Hypothalamus (tissue), 51 donors: ENCODE measurements around the gene COX6A2.
"Not testable (repeated sequence)": the region's sequence is repeated elsewhere in the genome, so short reads cannot be mapped to it uniquely, and the experiment has no call there.

Source experiments
- DNase-seq, 51 donors: peaks; one replicate each; lab custom pipeline; 2025; lab: John Stamatoyannopoulos, UW

COX6A2 gene

DNA sequence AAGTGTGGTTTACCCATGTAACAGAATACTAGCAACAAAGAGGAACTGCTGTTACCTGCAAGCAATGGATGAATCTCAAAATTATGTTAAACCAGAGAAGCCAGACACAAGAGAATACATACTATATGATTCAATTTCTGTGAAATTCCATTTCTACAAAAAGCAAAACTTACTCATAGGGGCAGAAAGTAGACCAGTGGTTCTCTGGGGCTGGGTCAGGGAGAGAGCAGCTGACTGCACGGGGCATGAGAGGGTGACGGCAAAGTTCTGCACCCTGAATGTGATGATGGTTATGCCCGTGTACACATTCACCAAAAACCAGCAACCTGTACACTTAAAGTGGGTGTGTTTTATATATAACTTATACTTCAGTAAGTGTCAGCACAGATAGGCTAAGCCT is 11.4 kb upstream of the COX6A2 start:
- no peak for DNase-seq

DNA sequence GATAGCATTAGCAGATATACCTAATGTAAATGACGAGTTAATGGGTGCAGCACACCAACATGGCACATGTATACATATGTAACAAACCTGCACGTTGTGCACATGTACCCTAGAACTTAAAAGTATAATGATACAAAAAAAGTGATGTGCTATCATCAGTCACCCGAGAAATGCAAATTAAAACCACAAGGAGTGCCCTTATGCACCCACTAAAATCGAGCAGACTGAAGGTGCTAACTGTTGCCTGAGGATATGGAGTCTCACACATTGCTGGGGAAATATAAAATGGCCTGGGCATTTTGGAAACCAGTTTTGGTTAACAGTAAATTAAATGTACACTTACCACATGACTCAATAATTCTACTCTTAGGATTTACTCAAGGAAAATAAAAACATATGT is 10.9 kb upstream of the COX6A2 start:
- DNase-seq, result not testable (repeated sequence)

DNA sequence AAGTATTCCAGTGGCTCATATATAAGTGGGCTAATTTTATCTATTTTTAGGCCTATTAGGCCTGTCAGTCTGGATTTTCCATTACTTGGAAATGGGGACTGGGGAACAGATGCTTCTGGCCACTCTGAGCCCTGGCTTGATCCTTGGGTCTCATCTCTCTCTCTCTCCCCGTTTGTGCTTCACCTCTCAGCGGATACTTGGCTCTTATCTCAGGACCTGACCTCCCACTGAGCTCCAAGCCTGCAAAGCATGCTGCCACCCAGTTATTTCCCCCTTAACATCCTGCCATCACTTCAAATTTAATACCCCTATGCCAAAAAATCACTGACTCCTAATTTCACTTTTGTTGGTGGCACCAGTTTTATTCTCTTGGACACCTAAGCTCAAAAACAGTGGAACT is 10.3 kb upstream of the COX6A2 start:
- DNase-seq, result no peak

DNA sequence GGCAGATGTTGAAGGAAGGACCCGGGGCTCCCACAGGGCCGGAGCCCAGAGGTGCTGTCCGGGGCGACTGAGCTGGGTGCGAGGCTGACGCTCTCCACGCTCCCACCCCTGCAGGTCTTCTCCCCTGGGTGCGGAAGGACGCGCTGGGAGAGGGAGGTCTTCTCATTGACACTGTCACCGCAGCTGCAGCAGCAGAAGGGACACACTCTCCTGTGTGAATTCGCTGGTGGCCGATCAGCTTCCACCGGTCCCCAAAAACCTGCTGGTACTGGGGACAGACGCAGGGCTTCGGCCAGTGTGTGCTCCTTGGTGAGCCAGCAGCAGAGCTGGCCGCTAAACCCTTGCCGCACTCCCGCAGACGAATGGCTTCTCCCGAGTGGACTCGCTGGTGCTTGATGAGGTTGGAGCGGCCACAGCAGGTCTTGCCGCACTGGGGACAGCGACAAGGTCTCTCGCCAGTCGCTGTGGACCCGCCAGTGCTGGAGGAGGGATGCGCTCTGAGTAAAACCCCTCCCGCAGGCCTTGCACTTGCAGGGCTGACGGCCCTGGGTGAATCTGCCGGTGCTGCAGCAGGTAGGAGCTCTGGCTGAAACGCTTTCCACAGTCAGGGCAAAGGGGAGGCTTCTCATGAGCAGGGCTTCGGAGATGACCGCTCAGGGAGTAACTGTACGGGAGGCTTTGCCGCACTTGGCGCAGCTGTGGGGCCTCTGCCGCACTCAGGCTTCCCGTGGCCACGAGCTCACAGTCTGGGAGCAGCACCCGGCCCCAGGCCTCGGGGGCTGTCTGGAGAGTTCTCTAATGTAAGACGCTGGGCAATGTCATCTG is 8.3 kb upstream of the COX6A2 start:
- DNase-seq, result no peak

DNA sequence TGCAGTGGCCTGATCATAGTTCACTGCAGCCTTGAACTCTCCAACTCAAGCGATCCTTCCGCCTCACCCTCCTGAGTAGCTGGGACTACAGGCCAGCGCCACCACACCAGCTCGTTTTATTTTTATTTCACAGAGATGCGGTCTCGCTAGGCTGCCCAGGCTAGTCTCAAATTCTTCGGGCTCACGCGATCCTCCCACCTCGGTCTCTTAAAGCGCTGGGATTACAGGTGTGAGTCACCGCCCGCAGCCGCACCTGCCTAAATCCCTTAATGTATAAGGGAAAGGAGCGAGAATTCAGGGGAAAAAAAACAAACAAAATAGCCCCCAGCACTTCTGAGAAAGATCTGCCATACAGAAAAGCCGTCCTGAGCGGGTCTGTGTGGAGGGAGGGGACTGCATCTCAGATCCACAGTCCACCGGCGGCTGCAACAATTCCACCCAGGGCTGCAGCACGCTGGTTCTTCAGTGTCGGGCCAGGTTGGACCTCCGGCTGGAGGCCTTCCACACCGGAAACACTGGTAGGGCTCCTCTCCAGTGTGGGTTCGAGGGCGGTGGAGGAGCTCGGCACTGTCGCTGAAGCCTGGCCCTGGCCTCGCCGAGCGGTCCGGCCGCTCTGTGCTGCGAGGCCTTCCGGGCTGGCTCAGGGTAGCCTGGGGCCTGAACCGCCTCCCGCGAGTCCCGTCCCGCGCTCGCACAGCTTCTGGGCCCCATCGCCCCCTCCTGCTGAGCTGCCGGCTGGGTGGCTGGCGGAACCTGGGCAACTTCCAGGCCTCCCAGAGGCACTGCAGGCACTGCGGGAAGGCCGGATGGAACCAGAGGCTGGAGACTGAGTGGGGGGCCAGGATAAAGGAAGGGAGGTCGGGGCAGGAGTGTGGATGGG is 7.4 kb upstream of the COX6A2 start:
- no peak for DNase-seq

DNA sequence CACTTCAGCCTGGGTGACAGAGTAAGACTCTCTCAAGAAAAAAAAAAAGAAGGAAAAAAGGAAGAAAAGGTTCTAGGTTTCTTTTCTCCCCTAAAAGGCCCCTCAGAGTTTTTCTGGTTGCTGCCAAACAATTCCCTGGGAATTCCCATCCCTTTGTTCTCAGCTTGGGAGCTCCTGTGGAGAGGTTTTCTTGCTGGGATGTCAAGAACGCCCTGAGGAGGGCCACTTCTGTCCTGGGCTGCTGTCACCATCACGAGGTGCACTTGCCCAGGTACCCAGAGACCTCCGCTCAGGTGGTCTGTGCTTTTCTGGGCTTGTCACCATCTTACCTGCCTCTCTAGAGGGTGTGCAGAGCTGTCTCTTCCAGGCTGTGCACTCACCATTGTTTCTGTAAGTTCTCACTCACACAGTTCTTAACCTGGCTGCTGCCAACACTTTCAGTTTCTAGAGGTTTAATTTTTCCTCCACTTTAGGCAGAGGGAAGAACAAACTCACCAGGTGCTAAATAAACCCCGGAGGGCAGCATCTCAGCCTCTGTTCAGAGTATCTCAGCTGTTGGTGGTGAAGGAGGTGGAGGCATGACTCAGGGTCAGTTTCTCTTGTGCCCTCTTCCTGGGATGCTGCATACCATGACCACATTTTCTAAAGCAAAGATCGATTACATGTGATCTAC is 2.4 kb upstream of the COX6A2 start:
- DNase-seq, result no peak

DNA sequence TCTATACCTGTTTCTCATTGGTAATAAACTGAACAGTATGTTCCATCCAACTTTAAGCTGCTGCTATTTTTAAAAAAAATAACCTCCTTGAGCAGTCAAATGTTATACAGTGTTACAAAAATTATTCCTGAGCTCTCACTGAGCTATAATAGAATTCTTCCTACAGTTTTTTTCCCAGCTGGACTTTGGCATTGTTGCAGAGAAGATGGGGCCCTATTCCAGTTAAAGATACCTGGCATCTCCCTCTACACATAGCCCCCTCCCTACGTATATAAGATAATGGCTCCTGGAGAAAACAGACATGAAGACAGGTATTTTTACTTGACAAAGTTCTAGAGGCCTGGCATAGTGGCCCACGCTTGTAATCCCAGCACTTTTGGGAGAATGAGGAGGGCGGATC is 1.6 kb upstream of the COX6A2 start:
- DNase-seq, result no peak

DNA sequence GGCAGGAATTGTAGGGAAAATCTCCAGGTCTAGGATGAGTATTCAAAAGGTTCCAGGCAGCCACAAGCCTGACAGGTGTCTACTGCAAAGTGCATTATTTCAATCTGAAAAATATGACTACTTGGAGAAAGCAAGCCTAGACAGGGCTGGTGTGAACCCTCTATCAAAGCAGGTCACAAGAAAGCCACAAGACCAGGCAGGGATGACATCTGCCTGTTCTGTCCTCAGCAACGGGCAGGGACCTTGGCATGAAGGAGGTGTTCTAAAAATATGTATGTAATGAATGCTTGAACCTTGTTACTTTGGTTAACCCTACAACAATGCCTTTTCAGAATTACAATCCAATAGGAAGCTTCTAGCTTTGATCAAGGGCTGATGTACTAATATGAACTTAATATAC is 1.2 kb upstream of the COX6A2 start:
- no peak for DNase-seq

DNA sequence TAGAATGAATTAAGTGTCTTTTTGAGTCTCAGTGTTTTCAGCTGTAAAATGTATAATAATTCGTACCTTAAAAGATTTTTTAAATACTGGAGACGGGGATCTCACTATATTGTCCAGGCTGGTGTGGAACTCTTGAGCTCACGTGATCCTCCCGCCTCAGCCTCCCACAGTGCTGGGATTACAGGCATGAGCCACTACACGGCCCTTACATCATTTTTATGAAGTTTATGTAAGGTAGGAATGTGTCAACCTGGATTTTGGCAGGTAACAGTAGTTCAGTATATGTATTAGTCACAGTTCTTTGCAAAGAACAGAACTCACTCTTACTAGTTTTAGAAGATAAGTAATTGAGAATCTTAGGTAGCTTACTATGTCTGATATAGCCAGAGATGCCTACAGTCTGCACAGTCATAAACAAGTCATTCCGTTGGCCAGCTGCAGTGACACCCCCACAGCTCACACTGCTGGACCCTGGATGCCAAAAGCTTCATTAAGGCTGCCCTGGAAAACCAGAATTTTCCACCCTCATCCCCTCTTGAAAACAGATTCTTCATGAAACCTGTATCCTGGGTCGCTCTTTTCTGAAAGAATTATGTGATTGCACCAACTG is 583 bp upstream of the COX6A2 start:
- peak in 1 of 51 donors; percentile 19 for DNase-seq

DNA sequence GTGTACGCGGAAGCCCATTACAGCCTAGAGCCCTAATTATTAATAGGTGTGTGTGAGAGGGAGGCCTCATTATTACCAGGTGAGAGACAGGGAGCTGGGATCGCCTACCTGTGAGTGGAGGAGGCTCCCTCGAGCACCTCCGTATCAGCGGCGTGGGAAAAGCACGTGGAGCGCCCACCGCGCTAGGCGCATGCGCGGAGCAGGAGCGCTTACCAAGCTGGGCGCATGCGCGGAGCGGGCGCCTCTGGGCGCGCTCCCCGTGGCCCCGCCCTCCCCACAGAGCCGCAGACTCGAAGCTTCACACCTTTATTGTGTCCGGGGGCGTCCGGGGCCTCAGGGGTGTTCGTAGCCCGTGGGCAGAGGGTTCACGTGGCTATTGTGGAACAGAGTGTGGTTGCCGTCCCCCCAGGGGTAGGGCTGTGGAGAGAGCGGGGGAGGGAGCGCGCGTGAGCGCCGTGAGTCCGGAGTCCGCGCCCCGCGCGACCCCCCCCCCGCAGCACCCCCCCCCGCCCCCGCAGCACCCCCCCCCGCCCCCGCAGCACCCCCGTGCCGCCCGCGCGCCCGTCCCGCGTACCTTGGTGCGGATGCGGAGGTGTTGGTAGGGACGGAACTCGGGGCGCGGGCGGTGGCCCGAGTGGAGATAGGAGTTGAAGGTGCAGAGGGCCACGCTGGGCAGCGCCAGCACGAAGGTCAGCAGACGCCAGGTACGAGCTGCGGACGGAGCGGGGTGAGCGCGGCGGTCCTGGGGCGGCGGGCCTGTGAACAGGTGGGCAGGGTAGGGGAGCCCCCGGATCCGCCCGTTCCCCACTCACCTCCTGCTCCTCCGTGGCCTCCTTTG is 500 bp downstream of the COX6A2 start:
- DNase-seq, result peak in 40 of 51 donors; percentile 9 to 71 (median 28)

DNA sequence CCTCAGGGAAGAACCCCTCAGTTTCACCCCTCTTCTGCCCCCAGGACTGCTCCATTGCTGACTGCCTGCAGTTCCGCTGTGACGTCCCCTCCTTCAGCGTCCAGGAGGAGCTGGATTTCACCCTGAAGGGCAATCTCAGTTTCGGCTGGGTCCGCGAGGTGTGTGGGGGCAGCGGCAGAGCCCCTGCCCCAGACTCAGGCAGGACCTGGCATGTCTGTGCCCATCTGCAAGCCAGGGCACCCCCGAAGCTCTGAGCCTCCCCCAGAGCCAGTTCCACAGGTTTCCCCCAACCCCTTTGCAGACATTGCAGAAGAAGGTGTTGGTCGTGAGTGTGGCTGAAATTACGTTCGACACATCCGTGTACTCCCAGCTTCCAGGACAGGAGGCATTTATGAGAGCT is 4.4 kb downstream of the COX6A2 start:
- no peak for DNase-seq

DNA sequence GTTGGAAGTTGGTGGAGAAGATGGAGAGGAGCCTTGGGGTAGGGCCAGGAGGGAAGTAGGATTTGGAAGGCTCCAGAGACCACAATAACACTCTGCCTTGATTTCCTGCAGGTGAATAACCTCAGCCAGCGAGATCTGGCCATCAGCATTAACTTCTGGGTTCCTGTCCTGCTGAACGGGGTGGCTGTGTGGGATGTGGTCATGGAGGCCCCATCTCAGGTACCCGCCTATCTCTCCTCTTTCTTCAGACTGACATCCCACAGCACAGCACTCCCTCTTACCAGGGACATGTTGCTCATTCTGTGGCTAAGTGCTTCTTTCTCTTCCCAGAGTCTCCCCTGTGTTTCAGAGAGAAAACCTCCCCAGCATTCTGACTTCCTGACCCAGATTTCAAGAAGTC is 4.9 kb downstream of the COX6A2 start:
- no peak for DNase-seq

DNA sequence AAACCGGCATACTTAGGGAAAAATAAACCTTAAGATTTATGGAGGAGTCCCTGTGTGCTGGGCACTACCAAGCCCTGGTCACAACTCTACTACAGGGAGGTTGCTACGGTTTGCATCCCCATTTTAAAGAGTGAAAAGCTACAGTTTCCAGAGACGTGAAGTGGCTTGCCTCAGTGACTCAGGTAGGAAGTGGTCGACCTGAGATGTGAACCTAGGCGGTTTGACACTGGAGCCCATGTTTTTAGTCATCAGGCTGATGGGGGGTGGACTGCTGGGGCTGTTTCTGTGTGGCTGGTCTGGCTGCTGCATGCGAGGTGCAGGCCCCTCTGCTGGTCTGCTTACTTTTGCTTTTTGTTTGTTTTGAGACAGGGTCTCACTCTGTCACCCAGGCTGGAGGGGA is 6.6 kb downstream of the COX6A2 start:
- DNase-seq, result no peak

DNA sequence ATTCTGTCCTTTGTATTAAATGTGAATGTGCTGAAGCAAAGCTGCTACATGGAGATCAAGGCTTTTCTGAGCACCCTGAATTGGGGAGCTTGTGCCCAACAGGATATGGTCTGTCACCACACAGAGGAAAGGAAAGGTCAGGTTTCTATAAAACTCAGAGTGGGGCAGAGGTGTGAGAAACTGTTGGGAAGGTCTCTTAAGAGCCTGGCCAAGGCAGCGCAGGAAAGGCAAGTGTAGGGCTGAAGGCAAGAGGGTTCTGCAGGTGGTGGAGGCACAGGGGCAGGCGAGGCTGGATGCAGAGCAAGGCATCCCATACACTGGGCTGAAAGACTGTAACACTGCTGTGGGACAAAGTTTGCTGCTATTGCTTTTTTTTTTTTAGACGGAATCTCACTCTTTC is 8.1 kb downstream of the COX6A2 start:
- no peak for DNase-seq

DNA sequence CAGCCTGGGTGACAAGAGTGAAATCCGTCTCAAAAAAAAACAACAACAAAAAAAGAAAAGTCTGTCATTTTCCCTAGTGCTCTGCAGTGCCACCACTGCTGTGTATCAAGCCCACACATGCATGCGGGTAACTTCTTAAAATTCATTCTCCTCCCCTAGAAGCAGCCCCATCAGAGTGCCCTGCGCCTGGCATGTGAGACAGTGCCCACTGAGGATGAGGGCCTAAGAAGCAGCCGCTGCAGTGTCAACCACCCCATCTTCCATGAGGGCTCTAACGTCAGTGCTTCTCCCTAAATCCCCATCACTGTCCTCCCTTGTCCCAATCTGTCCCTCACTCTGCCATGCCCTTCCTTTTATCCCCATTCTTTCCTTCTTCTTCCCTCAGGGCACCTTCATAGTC is 10.2 kb downstream of the COX6A2 start:
- DNase-seq, result no peak

DNA sequence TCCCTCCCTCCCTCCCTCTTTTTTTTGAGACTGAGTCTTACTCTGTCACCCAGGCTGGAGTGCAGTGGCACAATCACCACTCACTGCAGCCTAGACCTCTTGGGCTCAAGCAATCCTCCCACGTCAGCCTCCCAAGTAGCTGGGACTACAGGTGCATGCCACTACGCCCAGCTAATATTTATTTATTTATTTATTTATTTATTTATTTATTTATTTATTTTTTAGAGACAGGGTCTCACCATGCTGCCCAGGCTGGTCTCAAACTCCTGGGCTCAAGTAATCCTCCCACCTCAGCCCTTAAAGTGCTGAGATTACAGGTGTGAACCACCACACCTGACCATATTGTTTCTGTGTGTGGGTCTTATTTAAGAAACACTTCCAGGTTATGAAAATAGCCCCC is 11.1 kb downstream of the COX6A2 start:
- DNase-seq, result not testable (repeated sequence)

DNA sequence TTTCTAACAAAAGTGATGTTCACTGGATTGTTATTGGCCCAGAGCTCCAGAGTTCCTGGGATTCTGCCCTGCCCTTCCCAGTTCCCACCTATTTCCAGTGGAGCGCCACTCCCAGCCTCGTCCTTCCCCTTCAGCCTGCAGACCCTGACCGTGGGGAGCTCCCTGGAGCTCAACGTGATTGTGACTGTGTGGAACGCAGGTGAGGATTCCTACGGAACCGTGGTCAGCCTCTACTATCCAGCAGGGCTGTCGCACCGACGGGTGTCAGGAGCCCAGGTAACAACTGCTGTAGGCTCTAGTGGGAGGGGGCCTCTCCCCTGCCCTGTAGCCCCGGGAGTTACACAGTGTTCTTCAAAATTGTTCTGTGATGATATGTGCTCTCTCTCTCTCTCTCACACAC is 11.8 kb downstream of the COX6A2 start:
- no peak for DNase-seq

DNA sequence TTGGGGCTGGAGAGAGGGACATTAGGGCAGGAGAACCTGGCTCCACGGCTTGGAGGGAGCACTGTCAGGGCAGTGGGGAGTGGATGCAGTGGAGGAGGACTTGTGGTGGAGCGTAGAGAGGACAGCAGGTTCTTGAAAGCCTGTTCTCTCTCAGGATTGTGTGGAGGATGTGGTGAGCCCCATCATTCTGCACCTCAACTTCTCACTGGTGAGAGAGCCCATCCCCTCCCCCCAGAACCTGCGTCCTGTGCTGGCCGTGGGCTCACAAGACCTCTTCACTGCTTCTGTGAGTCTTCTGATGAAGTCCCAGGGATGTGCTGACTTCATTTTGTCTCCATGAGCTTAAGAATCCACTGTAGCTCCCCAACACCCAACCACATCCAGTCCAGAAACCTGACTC is 13.5 kb downstream of the COX6A2 start:
- no peak for DNase-seq

DNA sequence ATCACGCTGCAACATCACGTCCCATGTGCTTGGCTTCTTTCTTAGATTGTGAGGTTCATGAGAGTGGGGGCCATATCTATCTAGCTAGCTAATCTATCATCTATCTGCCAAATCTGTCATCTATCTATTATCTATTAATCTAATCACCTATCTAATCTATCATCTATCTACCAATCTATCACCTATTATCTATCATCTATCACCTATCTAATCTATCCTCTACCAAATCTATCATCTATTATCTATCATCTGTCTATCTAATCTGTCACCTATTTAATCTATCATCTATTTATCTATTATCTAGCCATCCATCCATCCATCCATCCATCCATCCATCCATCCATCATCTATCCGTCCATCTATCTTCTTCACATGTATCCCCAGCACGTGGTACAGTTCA is 14.2 kb downstream of the COX6A2 start:
- DNase-seq, result no peak

DNA sequence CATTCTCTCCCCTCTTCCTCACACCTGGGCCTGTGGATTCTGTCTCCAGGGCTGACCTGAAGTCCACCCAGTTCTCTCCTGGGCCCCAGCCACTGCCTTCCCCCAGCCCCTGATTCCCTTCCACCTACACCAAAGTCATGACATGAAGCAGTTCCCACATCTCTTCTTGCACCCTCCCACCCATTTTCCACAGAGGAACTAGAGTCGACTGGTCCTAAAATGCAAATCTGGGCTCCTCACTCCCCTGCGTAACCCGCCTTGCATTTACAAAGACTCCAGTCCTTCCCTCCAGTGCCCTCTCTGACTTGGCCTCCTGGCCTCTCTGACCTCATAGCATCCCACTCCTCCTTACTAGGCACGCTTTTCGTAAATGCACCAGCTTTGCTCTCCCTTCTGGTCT is 14.8 kb downstream of the COX6A2 start:
- DNase-seq, result no peak
